ENCODE measurements around the gene ASIC2. TPM values are rescaled to one million over a fixed set of nuclear protein-coding genes. Genes with fewer than 3 reads are reported as not detected.

The ASIC2 gene
- polyA plus RNA-seq, 3 donors = 0.10 TPM; not detected in 2

GRCh38 chr17:33220036-33220435 is 73.1 kb downstream of the ASIC2 start:
- H3K27ac ChIP-seq (ENCODE audit: low read depth, low read length) = no peak overlapping the region
- 54 to 71% (median 55%) methylated on average over 3 of the region's 3 CpGs for WGBS, 3 donors

DNA sequence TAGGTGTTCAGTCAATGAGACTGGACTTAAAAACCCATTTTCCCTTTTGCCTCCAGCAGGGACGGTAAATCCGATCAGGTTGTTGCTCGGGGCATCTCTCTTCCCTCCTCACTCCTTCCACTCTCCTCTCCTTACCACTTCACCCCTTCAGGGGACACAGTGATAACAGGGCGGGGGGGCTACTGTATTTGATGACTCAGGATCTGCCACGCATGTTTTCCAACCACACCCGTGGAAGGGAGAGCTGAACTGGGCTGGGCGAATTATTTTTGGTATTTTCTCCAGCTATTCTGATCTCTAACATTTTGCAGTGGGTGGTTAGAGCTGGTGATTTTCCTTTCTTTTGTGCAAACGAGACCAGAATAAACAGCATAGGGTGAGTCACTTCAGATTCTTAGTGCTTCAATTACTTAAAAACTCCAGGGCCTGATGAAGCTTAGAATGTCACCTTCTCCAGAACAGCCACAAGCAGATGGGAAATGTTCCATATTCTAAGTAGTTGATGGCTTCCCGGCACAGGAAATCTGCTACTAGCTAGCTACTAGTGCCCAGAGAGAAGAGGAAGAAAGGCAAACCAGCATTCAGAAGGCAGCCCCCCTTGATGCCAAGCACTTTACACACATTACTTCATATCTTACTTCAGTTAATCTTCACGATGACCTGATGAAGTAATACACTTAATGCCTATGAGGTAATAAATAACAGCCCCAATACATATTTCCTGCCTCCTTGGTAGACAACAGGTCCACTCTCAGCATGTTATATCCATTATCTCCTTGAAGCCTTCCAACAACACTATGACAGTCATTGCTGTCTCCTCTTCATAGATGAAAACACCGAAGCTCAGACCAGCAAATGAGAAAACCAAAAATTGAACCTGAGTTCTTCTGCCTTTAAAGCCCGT is 74.1 kb downstream of the ASIC2 start:
- H3K27ac ChIP-seq (ENCODE audit: low read depth, low read length) = no peak overlapping the region
- WGBS, 3 donors = 55 to 67% (median 57%) methylated on average over 12 of the region's 12 CpGs

GRCh38 chr17:33217891-33218290 is 75.2 kb downstream of the ASIC2 start:
- H3K27ac ChIP-seq (ENCODE audit: low read depth, low read length) = no peak overlapping the region
- WGBS, 3 donors = 65 to 87% (median 79%) methylated on average over 9 of the region's 9 CpGs

DNA sequence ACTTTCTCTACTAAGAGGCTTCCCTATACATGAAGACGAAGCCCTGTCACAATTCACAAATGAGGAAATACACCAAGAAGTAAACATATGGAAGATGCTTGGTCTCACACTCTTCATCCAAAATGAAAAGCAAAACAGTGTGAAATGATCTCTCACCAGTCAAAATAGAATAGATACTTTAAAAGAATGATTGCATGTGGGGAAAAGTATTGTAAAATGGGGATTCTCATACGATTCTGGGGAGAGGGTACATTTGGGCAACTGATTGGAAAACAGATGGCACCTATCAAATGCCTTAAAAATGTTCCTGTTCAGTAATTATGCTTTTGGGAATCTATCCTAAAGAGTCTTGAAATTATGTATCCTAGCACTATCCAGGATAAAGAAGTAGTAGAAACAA is 78.1 kb downstream of the ASIC2 start:
- WGBS, 3 donors = 66 to 81% (median 73%) methylated on average over 2 of the region's 2 CpGs
- H3K27ac ChIP-seq (ENCODE audit: low read depth, low read length) = no peak overlapping the region

- 65 to 74% (median 65%) methylated on average over 2 of the region's 2 CpGs for WGBS, 3 donors
- no peak overlapping the region for H3K27ac ChIP-seq (ENCODE audit: low read depth, low read length)
Observed at GRCh38 chr17:33210285-33210684, 82.8 kb downstream of the ASIC2 start.

DNA sequence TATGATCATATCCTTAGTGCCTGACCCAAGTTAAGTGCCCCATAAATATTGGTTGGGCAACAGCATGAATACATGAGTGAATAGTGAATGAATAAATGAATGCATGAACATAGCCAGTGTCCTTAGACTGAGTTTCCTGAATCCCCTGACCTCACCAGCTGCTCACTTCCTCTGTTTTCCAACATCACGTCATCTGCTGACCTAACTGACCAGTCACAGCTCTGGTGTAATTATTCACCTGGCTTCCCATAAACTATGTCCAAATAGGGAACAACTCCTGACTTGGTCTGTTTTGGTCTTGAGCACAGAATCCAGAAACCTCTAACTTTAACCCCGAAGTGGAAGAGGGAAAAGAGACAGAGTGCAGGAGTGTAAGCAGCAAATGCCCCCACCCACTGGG is 83.4 kb downstream of the ASIC2 start:
- H3K27ac ChIP-seq (ENCODE audit: low read depth, low read length) = no peak overlapping the region
- WGBS, 3 donors = 28 to 38% (median 32%) methylated on average over 2 of the region's 2 CpGs

GRCh38 chr17:33207231-33207630 is 85.9 kb downstream of the ASIC2 start:
- 82 to 92% (median 92%) methylated on average over 4 of the region's 4 CpGs for WGBS, 3 donors
- H3K27ac ChIP-seq (ENCODE audit: low read depth, low read length) = no peak overlapping the region

DNA sequence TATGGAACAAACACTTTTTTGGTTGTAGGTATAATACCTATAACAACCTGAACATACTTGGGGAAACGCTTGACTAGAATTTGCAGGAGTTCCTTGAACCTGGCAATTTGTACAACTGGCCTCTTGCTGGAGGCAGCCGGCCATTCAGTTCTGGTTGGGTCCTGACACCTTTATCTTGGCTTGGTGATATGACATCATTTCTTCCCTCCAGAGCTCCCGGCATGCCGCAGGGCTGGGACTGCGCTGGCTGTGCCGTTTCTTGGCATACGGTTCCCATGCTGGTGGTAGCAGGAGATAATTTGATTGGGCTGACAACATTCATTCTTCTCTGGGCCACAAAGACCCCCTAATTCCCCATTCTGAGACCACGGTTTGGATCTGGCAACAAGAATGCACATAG is 87.5 kb downstream of the ASIC2 start:
- WGBS, 3 donors = 83 to 91% (median 86%) methylated on average over 8 of the region's 8 CpGs
- H3K27ac ChIP-seq (ENCODE audit: low read depth, low read length) = no peak overlapping the region

DNA sequence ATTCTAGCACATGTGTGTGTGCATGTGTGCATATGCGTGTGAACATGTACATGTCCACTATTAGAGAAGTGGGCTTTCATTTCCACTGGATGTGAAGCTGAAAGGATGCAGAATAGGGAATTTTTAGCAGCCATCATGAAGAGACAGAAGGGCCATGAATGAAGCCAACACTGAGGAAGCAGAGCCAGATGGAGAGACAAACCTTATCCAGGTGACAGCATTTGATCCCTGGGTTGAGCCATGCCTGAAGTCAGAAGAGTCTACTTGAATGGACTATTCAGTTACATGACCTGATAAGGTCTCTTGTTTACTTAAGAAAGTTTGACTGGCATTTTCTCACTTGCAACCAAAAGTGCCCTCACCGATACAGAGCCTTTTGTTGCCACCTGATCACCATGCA is 88.4 kb downstream of the ASIC2 start:
- no peak overlapping the region for H3K27ac ChIP-seq (ENCODE audit: low read depth, low read length)
- 65 to 90% (median 87%) methylated on average over 2 of the region's 2 CpGs for WGBS, 3 donors

DNA sequence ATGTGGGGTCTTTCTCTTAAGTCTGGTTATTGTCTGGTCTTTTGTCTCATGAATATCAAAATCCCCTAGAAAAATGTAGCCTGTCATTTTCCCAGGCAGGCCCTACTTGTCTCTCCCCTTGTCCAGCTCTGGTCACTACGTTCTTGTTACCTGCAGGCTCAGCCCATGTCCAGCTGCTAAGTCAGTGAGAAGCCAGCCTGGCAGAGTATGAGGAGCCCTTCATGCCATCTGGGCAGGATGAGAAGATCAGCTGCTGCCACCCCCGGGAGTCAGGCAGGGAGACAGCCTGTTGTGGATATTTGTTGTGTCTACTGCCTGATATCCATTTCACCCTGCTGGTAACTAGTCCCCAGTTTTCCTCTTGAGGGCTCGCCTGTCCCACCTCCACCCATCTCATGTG is 88.9 kb downstream of the ASIC2 start:
- 68 to 96% (median 82%) methylated on average over 3 of the region's 3 CpGs for WGBS, 3 donors
- no peak overlapping the region for H3K27ac ChIP-seq (ENCODE audit: low read depth, low read length)

DNA sequence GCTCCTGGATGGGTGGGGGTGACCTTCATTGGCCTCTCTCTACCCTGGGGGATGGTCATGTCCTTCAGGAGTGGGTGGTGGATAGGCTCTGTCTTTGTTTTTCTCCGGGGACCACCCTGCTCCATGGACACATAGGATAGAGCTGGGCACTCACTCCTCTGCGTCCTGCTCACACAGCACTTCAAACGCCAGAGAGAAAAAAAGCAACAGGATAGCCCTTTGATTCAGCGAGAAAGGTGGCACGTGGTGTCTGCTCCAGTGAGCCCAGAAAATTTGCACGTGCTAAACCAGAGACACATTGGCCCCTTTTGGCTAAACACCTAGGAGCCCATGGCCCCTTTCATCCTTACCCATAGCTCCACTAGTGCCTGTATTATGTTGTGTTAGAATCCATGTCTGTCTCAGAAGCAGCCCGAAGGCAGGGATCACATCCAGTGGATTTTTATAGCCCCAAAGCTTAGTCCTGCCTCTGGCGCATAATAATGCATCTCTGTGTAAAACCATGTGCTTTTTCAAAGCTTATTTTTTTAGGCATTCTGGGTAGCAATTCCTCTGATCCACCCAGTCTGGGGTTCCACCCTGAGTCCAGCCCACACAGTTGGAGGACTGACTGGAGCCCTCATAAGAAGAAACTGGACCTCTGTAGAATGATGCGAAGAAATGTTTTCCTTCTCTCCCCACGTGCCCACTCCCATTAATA is 90.1 kb downstream of the ASIC2 start:
- no peak overlapping the region for H3K27ac ChIP-seq (ENCODE audit: low read depth, low read length)
- 47 to 50% (median 50%) methylated on average over 10 of the region's 10 CpGs for WGBS, 3 donors

DNA sequence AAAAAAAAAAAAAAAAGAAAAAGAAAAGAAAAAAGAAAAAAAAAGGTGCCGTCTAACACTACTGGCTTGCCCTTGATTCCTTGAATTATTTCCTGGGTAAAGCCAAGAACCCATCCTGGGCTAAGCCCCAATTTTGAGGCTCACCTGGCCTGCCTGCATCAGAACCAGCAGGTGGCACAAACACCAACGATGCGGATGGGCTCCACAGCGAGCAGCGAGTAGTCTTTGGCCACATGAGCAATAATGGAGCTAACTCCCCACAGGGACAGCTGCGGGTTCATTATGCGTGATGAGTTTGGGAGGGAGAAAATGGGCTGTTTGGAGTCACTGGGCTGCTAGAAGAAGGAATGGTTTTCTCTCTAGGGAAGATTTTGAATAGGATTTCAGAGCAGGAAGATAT is 91.1 kb downstream of the ASIC2 start:
- no peak overlapping the region for H3K27ac ChIP-seq (ENCODE audit: low read depth, low read length)
- WGBS, 3 donors = 66 to 78% (median 75%) methylated on average over 7 of the region's 7 CpGs

- WGBS, 3 donors = 45 to 70% (median 69%) methylated on average over 4 of the region's 4 CpGs
- no peak overlapping the region for H3K27ac ChIP-seq (ENCODE audit: low read depth, low read length)
Observed at GRCh38 chr17:33201283-33201682, 91.8 kb downstream of the ASIC2 start.

GRCh38 chr17:33200587-33200986 is 92.5 kb downstream of the ASIC2 start:
- 19 to 29% (median 21%) methylated on average over 1 of the region's 1 CpG for WGBS, 3 donors
- no peak overlapping the region for H3K27ac ChIP-seq (ENCODE audit: low read depth, low read length)

DNA sequence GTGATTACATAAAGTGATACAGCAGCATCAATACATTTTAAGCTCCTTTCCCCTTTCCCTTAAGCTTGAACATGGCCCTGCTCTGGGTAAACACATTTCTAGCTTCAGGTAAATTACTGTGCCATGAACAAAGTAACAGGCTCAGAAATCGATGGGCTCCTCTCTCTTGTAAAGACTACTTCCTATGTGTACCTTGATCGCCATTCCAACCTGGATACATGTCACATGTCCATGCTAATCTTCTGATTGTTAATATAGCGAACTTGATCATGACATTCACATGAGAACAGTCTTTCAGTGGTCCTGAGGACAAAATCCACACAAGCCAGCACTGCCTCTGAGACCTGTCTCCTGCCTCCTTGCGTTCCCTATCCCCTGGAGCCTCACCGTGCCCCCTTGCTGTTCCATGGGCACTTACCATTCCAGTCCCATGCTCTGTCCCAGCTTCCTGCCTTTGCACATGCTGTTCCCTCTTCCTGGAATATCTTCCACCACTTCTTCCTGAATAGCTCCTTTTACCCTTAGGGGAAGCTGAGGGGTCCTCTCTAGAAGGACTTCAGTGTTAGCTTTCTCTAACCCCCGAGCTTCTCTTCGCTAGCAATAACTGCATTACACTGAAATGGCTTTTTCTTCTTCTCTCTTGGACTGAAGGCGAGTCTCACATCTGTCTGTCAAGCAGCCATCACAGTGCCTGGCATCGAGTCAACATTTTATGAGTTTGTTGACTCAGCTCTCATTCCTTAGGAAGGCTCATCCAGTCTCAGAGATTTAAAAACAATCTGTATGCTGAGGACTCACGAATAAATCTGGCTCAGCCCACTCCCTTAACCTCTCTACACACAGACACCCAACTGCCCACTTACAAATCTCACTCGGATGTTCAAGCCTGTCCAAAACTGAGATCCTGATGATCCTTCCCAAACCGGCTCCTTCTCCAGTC is 93.3 kb downstream of the ASIC2 start:
- WGBS, 3 donors = 65 to 75% (median 72%) methylated on average over 12 of the region's 12 CpGs

GRCh38 chr17:33198954-33199353 is 94.1 kb downstream of the ASIC2 start:
- no peak overlapping the region for H3K27ac ChIP-seq (ENCODE audit: low read depth, low read length)
- 29 to 75% (median 70%) methylated on average over 5 of the region's 5 CpGs for WGBS, 3 donors

More for the DNA sequence above, 93.3 kb downstream of the ASIC2 start:
- no peak overlapping the region for H3K27ac ChIP-seq (ENCODE audit: low read depth, low read length)

GRCh38 chr17:33197342-33197741 is 95.8 kb downstream of the ASIC2 start:
- WGBS, 3 donors = 89 to 94% (median 91%) methylated on average over 2 of the region's 2 CpGs
- H3K27ac ChIP-seq (ENCODE audit: low read depth, low read length) = no peak overlapping the region

DNA sequence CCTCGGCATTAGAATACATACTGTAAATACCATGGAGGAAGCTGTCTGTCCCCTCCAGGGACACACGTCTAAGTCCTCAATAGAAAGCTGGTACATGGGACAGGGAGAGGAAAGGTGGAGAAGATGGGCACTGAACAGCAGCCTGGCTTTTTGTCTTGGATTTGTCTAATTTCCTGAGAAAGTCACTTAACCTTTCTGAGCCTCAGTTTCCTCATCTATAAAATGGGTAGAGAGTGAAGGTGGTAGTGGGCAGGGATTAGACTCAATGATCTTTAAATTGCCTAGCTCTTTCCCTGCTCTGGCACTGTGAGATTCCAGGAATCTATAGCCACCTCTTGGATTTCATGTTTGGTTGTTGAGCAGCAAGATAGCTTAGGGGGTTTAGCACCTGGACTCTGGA is 96.2 kb downstream of the ASIC2 start:
- 69 to 81% (median 72%) methylated on average over 2 of the region's 2 CpGs for WGBS, 3 donors
- H3K27ac ChIP-seq (ENCODE audit: low read depth, low read length) = no peak overlapping the region
